ENCODE results near the gene TSHZ2.

The TSHZ2 gene

GRCh38 chr20:53092772-53093300 lies 120.7 kb downstream of the TSHZ2 start:
- no peak for DNase-seq (ENCODE audit: extremely low spot score)
- ChIA-PET CTCF (no interaction called here), POLR2A (no interaction called here)
- no peak for TF ChIP-seq FOXM1 (IDR thresholded peaks at IDR 0.05; ENCODE audit: borderline replicate concordance)
- no peak for TF ChIP-seq CTBP1 (IDR thresholded peaks at IDR 0.05; ENCODE audit: borderline replicate concordance)
- TF ChIP-seq ARNT (IDR thresholded peaks at IDR 0.05), result no peak
- no peak for TF ChIP-seq SUZ12 (IDR thresholded peaks at IDR 0.05)
- no peak for TF ChIP-seq ELF4 (IDR thresholded peaks at IDR 0.05)

- DNase-seq (ENCODE audit: extremely low spot score), result no peak
- CTCF ChIA-PET, result no interaction called here
- POLR2A ChIA-PET, result no interaction called here
- TF ChIP-seq FOXA1 (IDR thresholded peaks at IDR 0.05), result no peak
- no peak for TF ChIP-seq ELF4 (IDR thresholded peaks at IDR 0.05)
- no peak for TF ChIP-seq L3MBTL2 (conservative IDR thresholded peaks at IDR 0.05)
- TF ChIP-seq ARNT (IDR thresholded peaks at IDR 0.05), result no peak
- no peak for TF ChIP-seq CTBP1 (IDR thresholded peaks at IDR 0.05; ENCODE audit: borderline replicate concordance)
- TF ChIP-seq SP1 (IDR thresholded peaks at IDR 0.05), result no peak
- no peak for TF ChIP-seq LEF1 (IDR thresholded peaks at IDR 0.05; ENCODE audit: borderline replicate concordance)
- TF ChIP-seq ZNF384 (IDR thresholded peaks at IDR 0.05), result no peak
- no peak for TF ChIP-seq NFRKB (IDR thresholded peaks at IDR 0.05)
- no peak for TF ChIP-seq SUZ12 (IDR thresholded peaks at IDR 0.05)
- no peak for TF ChIP-seq HDGF (IDR thresholded peaks at IDR 0.05; ENCODE audit: borderline replicate concordance)
- TF ChIP-seq FOXK2 (IDR thresholded peaks at IDR 0.05), result no peak
Observed at GRCh38 chr20:53097371-53097770, 125.2 kb downstream of the TSHZ2 start.

- CTCF ChIA-PET, result no interaction called here
- no peak for DNase-seq (ENCODE audit: extremely low spot score)
- POLR2A ChIA-PET, result no interaction called here
- TF ChIP-seq NFRKB (IDR thresholded peaks at IDR 0.05) (no peak), L3MBTL2 (conservative IDR thresholded peaks at IDR 0.05) (no peak), FOXM1 (IDR thresholded peaks at IDR 0.05; ENCODE audit: borderline replicate concordance) (no peak), TARDBP (IDR thresholded peaks at IDR 0.05) (no peak), BHLHE40 (IDR thresholded peaks at IDR 0.05; ENCODE audit: borderline replicate concordance) (no peak), FOXK2 (IDR thresholded peaks at IDR 0.05) (no peak), SUZ12 (IDR thresholded peaks at IDR 0.05) (no peak), ARNT (IDR thresholded peaks at IDR 0.05) (no peak), FOXA1 (IDR thresholded peaks at IDR 0.05) (no peak), ELF4 (IDR thresholded peaks at IDR 0.05) (no peak), SP1 (IDR thresholded peaks at IDR 0.05) (no peak), CTBP1 (IDR thresholded peaks at IDR 0.05; ENCODE audit: borderline replicate concordance) (no peak), HDGF (IDR thresholded peaks at IDR 0.05; ENCODE audit: borderline replicate concordance) (no peak), LEF1 (IDR thresholded peaks at IDR 0.05; ENCODE audit: borderline replicate concordance) (no peak)
Observed at GRCh38 chr20:53097791-53098190, 125.6 kb downstream of the TSHZ2 start.

GRCh38 chr20:53098621-53099020 lies 126.5 kb downstream of the TSHZ2 start:
- ChIA-PET CTCF (no interaction called here), POLR2A (no interaction called here)
- TF ChIP-seq PKNOX1 (IDR thresholded peaks at IDR 0.05), result no peak
- no peak for TF ChIP-seq FOXA1 (IDR thresholded peaks at IDR 0.05)
- TF ChIP-seq SP1 (IDR thresholded peaks at IDR 0.05), result no peak
- no peak for TF ChIP-seq HDGF (IDR thresholded peaks at IDR 0.05; ENCODE audit: borderline replicate concordance)
- no peak for TF ChIP-seq ZNF384 (IDR thresholded peaks at IDR 0.05)
- no peak for TF ChIP-seq SUZ12 (IDR thresholded peaks at IDR 0.05)
- no peak for TF ChIP-seq L3MBTL2 (conservative IDR thresholded peaks at IDR 0.05)
- no peak for TF ChIP-seq NFRKB (IDR thresholded peaks at IDR 0.05)
- no peak for TF ChIP-seq FOXM1 (IDR thresholded peaks at IDR 0.05; ENCODE audit: borderline replicate concordance)
- no peak for TF ChIP-seq FOXK2 (IDR thresholded peaks at IDR 0.05)
- no peak for TF ChIP-seq LEF1 (IDR thresholded peaks at IDR 0.05; ENCODE audit: borderline replicate concordance)
- TF ChIP-seq ELF4 (IDR thresholded peaks at IDR 0.05), result no peak
- TF ChIP-seq CTBP1 (IDR thresholded peaks at IDR 0.05; ENCODE audit: borderline replicate concordance), result no peak
- TF ChIP-seq TARDBP (IDR thresholded peaks at IDR 0.05), result no peak
- no peak for TF ChIP-seq BHLHE40 (IDR thresholded peaks at IDR 0.05; ENCODE audit: borderline replicate concordance)
- TF ChIP-seq ARNT (IDR thresholded peaks at IDR 0.05), result no peak

GRCh38 chr20:53099856-53100255 lies 127.7 kb downstream of the TSHZ2 start:
- ChIA-PET CTCF (no interaction called here), POLR2A (no interaction called here)
- no peak for DNase-seq (ENCODE audit: extremely low spot score)
- no peak for TF ChIP-seq L3MBTL2 (conservative IDR thresholded peaks at IDR 0.05)

More at GRCh38 chr20:53098621-53099020, 126.5 kb downstream of the TSHZ2 start:
- no peak for DNase-seq (ENCODE audit: extremely low spot score)

GRCh38 chr20:53100476-53100911 lies 128.3 kb downstream of the TSHZ2 start:
- no peak for TF ChIP-seq LEF1 (IDR thresholded peaks at IDR 0.05; ENCODE audit: borderline replicate concordance)
- TF ChIP-seq ZNF384 (IDR thresholded peaks at IDR 0.05), result no peak
- no peak for DNase-seq (ENCODE audit: extremely low spot score)
- CTCF ChIA-PET, result no interaction called here
- POLR2A ChIA-PET, result no interaction called here

- no peak for DNase-seq (ENCODE audit: extremely low spot score)
- POLR2A ChIA-PET, result no interaction called here
- TF ChIP-seq LEF1 (IDR thresholded peaks at IDR 0.05; ENCODE audit: borderline replicate concordance) (no peak), L3MBTL2 (conservative IDR thresholded peaks at IDR 0.05) (no peak), ELF4 (IDR thresholded peaks at IDR 0.05) (no peak), FOXM1 (IDR thresholded peaks at IDR 0.05; ENCODE audit: borderline replicate concordance) (no peak), BHLHE40 (IDR thresholded peaks at IDR 0.05; ENCODE audit: borderline replicate concordance) (no peak)
- CTCF ChIA-PET, result no interaction called here
Observed at GRCh38 chr20:53101992-53102760, 130.0 kb downstream of the TSHZ2 start.

GRCh38 chr20:53103124-53103523 lies 131.0 kb downstream of the TSHZ2 start:
- no peak for DNase-seq (ENCODE audit: extremely low spot score)
- TF ChIP-seq SUZ12 (IDR thresholded peaks at IDR 0.05) (no peak), NFRKB (IDR thresholded peaks at IDR 0.05) (no peak), HDGF (IDR thresholded peaks at IDR 0.05; ENCODE audit: borderline replicate concordance) (no peak), FOXM1 (IDR thresholded peaks at IDR 0.05; ENCODE audit: borderline replicate concordance) (no peak), ARNT (IDR thresholded peaks at IDR 0.05) (no peak), FOXA1 (IDR thresholded peaks at IDR 0.05) (no peak), ELF4 (IDR thresholded peaks at IDR 0.05) (no peak), L3MBTL2 (conservative IDR thresholded peaks at IDR 0.05) (no peak), TARDBP (IDR thresholded peaks at IDR 0.05) (no peak), SP1 (IDR thresholded peaks at IDR 0.05) (no peak), CTBP1 (IDR thresholded peaks at IDR 0.05; ENCODE audit: borderline replicate concordance) (no peak), ZNF384 (IDR thresholded peaks at IDR 0.05) (no peak), FOXK2 (IDR thresholded peaks at IDR 0.05) (no peak), PKNOX1 (IDR thresholded peaks at IDR 0.05) (no peak), BHLHE40 (IDR thresholded peaks at IDR 0.05; ENCODE audit: borderline replicate concordance) (no peak), LEF1 (IDR thresholded peaks at IDR 0.05; ENCODE audit: borderline replicate concordance) (no peak)
- ChIA-PET POLR2A (no interaction called here), CTCF (no interaction called here)

Data from HEK293T (cell line).